ENCODE data around the gene TBX10.
"Not testable (repeated sequence)": the region's sequence is repeated elsewhere in the genome, so short reads cannot be mapped to it uniquely, and the experiment has no call there.

The TBX10 gene

DNA sequence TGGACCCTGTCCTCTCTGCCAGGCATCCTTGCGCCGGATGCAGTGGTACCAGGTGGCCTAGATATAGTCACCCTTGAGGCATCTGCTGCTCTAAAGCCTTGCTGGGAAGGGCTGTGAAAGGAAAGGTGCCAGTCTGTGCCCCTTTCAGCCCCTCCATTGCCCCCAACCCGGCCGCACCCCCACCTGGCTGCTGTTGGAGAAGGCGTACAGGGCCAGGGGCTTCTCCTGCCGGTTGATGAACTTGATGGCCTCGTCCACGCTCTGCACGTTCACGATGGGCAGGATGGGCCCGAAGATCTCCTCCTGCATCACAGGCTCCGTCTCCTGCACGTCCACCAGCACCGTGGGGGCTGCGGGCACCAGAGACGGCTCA, 24.6 kb upstream of the TBX10 start:
- no peak for DNase-seq (ENCODE audit: low read depth)

DNA sequence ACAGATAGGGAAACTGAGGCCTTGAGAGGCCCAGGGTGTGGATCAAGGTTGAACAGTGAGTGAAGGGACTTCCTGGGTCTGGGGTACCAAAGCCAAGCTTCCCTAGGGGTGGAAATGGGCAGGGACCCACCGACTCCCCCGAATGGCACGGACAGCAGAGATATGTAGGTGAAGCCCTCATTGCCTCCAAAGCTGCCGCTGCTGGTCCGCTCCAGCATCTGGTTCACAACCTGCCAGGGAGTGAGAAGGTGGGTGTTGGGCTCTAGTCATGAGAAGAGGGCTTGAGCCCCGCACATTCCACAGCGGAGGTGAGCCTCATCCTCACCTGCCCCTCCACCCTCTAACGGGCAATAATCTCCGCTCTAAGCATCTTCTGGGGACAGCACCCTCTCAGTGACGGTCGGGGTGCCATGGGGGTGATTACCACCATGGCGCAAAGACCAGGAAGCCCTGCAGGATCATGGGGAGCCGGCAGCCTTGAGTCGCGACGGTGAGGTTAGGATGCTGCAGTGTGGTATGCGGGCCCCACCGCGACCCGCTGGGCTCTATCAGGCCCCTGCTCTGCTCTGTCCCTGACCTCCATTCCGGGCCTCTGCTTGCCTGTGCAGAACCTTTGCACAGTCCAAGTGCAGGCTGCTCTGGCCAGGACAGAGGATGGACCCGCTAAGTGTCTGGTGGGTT, 24.1 kb upstream of the TBX10 start:
- no peak for DNase-seq (ENCODE audit: low read depth)

DNA sequence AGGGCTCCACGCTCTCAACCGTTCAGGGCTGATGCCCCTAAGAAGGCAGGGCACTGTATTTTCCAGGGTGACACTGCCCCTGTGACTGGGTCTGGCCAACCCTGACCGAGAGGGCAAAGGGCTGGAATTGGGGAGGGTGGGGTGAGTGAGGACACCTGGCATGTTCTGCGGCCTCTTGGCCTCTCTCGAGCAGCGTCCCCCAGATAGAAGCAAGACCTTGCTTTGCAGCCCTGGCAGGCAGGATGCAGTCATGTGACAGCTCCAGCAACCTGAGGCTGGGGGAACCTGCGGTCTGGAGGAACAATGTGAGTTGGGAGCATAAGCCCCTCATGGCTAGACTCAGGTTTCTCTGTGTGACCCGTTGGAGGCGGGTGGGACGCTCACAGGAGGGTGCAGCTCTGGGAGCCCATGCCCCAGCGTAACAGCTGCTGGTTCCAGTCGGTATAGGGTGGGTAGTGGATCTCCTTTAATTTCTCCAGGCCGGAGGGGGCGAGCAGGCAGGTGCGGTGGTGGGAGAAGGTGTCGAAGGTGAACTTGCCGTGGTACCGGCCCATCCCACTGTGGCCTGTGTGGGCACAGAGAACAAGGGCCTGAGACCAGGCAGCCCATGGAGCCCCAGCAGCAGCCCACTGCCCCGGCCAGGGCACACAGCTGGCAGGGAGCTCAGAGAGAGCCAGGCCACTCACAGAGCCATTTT, 23.4 kb upstream of the TBX10 start:
- no peak for DNase-seq (ENCODE audit: low read depth)

DNA sequence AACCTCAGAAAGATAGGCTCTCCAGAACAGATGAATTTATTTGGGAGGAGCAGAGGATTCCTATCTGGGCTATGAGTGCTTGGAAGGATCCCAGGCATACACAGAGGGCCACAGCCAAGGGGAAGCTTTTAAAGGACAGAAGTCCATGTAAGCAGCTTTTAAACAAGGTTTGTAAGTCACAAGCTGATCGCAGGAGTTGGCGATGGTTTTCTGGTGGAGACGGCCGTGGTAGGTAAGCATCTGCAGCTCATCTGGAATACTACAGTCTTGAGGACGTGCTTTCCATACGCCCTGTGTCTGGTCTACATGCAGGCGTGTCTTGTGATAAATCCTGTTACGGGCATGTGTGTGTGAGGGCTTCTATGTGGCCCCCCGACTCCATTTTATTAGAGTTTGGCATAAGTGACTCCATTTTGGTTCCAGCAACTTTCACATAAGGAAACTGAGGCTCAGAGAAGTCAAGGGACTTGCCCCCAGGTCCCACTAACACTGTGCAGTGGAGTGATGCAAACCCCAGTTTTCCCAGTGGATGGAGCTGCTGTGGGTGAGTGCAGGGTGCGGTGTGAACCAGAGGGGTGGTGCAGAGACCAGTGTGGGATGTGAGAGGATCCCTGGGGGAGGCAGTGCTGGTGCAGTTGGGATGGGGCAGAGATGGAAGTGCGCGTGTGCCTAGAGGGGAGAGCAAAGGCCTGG, 22.7 kb upstream of the TBX10 start:
- no peak for DNase-seq (ENCODE audit: low read depth)

DNA sequence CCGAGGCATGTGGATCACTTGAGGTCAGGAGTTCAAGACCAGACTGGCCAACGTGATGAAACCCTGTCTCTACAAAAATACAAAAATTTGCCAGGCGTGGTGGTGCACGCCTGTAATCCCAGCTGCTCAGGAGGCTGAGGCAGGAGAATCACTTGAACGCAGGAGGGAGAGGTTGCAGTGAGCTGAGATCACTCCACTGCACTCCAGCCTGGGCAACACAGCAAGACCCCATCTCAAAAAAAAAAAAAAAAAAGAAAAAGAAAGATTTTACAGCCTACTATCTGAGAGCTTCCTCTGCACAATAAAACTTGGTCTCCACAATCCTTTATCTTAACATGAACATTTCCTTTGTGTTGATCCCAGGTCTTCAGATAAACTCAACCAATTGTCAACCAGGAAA, 21.2 kb upstream of the TBX10 start:
- not testable (repeated sequence) for DNase-seq (ENCODE audit: low read depth)

DNA sequence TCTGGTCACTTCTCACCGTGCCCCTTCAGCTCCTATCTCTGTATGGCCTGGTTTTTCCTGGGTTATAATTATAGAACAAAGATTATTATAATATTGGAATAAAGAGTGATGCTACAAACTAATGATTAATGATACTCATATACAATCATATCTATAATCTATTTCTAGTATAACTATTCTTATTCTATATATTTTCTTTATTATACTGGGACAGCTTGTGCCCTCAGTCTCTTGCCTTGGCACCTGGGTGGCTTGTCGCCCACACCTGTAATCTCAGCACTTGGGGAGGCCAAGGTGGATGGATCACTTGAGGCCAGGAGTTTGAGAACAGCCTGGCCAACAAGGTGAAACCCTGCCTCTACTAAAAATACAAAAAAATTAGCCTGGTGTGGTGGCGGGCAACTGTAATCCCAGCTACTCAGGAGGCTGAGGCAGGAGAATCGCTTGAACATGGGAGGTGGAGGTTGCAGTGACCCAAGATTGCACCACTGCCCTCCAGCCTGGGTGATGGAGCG, 20.1 kb upstream of the TBX10 start:
- not testable (repeated sequence) for DNase-seq (ENCODE audit: low read depth)

DNA sequence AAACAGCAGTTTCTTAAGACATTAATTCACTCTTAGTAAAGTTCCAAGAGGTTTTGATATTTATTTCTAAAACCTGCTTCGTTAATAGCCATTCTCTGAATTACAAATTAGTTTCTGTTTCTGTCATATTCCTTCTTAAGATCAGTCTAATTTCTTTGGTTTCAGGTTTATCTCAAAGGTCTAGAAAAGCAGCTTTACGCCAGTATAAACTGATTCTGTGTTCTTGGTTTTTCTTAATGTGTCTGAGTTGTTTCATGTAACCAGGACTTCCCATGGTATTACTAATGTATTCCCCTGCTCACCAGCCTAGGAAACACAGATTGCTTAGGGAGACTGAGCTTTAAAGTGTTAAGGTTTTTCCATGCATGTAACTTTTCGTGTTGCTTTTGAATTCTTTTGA, 17.7 kb upstream of the TBX10 start:
- no peak for DNase-seq (ENCODE audit: low read depth)

DNA sequence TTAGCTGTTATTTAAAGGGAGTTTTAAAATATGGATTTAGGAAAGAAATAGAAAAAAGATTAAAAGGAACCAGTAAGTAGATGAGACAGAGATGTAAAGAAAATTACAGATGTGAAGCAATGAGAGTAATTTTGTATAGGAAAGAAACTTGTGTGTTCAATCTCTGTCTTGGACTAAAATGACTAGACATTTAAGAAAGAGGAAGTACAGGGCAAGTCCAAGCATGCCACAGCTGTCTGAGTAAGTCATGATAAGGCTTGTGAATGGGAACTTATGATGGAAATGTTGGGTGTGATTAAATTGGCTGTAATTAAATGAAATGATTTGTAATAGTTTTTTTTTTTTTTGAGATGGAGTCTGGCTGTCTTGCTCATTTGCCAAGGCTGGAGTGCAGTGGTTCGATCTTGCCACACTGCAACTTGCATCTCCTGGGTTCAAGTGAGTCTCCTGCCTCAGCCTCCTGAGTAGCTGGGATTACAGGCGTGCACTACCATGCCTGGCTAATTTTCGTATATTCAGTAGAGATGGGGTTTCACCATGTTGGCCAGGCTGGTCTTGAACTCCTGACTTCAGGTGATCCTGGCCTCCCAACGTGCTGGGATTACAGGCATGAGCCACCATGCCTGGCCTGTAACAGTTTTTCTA, 16.8 kb upstream of the TBX10 start:
- DNase-seq (ENCODE audit: low read depth) = no peak

DNA sequence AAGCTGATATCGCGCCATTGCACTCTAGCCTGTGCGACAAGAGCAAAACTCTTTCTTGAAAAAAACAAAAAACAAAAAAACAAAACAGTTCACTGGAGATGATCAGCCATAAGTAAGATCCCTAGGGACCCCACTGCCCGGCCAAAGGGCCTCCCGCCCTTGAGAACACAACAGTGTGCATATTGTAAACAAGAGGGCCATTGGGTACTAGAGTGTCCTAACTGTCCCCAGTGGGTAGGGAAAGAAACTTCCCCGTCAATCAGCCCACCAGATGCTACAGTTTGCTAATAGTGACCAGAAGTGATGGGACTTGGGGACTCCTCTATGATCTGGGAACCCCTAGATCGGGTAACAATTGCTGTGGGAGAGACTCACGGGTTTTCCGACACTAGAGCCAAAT, 14.7 kb upstream of the TBX10 start:
- DNase-seq (ENCODE audit: low read depth) = no peak

DNA sequence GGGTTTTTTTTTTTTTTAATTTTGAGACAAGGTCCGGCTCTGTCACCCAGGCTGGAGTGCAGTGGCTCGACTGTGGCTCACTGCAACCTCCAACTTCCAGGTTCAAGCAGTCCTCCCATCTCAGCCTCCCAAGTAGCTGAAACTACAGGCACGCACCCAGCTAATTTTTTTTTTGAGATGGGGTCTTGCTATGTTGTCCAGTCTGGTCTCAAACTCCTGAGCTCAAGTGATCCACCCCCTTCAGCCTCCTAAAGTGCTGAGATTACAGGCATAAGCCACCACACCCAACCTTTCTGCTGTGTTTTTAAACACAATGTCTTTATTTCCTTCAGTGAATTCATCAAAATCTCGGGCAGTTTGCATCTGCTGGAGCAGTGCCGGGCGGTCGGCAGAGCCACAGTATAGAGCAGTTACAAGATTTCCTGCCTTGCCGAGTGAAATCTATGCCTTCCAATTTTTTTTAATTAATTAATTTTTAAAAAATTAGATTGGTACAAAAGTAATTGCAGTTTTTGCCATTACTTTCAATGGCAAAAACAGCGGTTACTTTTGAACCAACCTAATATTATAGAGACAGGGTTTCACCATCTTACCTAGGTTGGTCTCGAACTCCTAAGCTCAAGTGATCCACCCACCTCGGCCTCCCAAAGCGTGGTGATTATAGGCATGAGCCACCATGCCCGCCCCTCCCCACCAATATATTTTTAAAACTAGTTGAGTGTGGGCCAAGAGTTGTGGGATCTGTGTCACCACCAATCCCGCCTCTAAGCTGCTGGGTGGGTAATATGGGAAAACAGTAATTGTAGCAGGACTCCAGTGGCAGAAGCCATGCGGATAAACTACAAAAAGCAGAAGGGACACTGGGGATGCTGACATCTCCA, 13.6 kb upstream of the TBX10 start:
- DNase-seq (ENCODE audit: low read depth) = no peak

DNA sequence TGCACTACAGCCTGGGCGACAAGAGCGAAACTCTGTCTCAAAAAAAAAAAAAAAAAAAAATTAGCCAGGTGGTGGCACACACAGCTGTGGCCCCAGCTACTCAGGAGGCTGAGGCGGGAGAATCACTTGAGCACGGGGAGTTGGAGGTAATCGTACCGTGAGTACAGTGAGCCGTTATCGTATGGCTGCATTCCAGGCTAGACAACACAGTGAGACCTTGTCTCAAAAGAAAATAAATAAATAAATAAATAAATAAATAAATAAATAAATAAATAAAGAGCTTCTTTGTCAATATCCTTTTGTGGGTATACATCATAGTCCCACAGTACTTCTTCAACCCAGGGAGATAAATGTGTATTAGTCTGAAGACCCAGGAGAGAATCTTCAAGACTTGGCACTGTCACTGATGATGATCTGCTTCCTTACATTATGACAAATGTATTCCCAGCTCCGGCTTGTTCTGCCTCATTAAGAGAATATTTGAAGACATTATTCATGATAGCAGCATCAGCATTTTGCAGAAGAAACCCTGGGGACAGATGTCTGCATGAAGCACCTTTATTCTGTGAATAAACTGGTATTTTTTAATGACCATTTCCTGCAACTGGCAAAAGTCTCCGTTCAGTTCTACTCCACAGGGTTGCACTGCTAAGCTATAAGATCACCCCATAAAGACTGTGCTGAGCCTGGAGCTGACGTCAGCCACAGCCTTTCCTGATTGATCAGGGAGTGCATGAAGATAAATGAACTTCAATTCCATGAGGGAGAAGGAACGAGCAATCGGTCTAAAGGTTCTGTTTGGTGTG, 12.6 kb upstream of the TBX10 start:
- no peak for DNase-seq (ENCODE audit: low read depth)

DNA sequence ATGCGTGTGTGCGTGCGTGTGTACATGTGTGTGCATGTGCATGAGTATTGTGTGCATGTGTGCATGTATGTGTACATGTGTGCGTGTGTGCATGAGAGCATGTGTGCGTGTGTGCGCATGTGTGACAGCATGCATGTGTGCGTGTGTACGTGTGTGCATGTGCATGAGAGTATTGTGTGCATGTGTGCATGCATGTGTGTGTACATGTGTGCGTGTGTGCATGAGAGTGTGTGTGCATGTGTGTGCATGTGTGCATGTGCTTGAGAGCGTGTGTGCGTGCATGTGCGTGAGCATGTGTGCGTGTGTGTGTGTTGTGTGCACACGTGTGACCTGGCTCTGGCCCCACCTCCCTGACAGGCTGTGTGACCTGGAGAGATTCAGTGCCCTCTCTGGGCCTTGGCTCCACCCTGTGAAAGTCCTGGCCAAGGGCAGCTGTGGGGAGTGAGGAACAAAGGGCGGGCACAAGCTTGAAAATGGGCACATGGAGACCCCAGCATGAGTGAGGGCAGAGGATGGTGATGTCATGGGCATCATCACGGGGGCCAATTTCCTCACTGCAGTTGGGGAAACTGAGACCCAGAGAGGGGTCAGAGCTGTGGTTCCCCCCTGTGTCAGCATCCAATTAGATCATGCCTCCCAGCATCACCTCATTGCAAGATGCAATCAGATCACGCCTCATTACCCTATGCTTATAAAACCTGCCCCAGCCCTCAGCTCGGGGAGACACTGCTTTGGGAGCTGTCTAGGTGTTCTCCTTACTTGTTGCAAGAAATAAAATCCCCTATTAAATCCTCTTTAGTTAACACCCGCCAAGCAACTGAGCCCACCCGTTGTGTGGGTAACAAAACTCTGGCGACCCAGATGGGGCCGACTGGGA, 10.3 kb upstream of the TBX10 start:
- no peak for DNase-seq (ENCODE audit: low read depth)

DNA sequence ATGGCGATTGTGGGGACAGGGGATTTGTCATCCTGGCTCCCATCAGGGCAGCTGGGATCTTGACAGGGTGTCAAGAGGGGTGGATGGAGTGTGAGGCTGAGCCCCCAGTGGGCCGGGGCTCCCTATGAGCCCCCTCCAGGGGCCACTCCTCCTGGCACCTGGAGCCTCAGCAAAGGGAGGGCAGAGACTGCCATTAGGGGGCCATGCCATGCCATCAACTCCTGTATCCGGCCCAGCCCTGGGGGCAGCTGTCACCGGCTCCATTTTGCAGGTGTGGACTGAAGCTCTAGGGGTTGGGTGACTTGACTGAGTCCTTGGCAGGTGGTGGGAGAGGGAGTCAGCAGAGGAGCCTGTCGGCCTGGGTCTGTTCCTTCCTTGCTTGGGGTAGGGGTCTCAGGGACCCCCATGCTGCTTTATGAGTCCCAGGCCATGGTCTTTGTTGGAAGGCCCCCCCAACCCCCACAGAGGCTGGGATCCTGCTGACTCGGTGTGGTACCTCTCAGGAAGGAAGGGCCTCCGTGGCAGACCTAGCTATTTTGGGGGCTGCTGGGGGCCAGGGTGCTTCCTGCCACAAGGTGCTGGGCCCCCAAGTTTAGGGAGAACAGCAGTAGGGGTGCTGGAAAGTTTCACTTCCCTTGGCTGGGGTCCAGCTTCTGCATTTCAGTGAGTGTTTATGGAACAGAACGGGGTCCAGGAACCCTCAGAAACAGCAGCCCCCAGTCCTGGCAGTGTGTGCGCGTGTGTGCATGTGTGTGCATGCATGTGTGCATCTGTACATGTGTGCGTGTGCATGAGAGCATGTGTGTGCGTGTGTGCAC, 9.4 kb upstream of the TBX10 start:
- DNase-seq (ENCODE audit: low read depth) = no peak

DNA sequence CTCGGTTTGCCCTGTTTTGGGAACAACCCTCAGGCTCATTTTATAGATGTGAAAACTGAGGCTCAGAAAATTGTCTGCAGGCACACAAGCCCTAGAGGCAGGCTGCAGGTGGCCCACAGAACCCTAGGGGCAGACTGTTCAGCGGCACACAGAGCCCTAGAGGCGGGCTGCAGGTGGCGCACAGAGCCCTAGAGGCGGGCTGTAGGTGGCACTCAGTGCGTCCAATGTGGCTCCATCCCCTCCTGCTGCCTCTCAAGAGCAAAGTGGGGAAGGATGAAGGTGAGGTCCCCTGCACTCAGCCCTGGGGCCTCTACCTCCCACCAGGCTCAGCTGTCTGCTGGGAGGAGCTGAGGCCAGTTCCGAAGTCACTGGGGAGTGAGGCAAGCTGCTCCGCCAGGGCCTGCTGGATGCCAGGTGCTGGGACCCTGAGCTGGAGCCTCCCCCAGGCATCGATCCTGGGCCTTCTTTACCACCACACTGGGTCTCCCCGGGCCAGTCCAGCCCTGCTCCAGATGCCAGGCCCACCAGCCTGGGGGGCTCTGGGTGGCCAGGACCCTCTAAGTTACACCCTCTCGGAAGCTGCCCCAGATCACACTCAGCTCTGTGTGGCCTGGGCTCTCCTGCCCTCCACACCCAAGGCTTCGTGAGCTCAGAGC, 8.7 kb upstream of the TBX10 start:
- DNase-seq (ENCODE audit: low read depth) = no peak

DNA sequence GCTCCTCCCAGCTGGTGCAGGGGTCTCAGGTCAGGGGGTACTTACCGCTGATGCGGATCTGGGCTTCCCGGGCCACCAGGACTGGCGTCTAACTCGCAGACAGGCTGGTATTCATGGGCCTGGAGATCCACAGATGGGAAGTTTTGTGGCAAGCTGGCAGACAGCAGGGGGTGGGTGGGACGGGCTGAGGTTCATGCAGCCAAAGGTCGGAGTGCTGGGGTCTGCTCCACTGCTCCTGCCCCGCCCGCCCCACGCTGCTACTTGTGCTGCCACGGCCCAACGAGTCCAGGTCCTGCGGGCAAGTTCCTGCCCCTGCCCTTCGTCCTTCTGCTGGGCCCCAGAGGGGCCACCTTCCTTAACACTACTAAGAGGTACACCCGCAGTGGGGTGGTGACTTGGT, 7.9 kb upstream of the TBX10 start:
- DNase-seq (ENCODE audit: low read depth) = no peak

DNA sequence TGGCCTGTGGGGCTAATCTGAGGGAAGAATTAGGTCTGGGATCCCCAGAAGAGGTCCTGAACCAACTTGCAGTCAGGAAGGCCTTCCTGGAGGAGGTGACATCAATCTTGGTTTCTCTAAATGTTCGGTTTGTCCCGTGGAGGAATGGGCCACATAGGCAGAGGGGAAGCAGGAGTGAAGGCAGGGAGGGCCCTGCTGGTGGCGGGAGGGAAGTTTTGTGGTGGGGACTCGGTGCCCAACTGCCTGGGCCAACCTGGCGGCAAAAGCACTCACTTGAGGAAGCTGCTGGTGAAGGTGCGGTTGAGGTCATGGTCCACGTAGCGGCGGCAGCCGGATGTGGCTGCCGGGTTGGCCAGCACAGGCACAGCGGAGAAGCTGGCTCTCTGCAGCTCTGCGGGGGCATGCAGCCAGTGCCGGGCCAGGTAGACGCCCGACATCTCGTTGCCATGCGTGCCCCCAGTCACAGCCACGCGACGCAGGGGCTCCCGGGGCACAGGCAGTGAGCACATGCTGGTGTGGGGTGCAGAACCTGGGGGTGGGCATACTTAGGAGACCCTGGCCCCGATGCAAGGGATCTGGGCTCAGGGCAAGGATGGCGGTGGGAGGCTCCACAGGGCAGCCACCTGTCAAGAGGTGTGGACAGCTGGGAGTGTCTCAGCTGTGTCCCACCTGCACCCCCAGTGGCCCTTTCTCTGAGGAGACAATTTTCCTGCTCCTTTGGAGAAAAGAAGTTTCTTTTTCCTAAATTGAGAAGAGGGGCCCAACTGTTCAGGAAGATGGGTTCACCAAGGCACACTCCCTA, 7.2 kb upstream of the TBX10 start:
- DNase-seq (ENCODE audit: low read depth) = no peak
